ENCODE data around the gene RUSC1. TPM values are rescaled to one million over a fixed set of nuclear protein-coding genes. Genes with fewer than 3 reads are reported as not detected.

Gene RUSC1
- total RNA-seq, 3 donors from 2014 or later = 14.1 to 22.4 (median 14.4) TPM

DNA sequence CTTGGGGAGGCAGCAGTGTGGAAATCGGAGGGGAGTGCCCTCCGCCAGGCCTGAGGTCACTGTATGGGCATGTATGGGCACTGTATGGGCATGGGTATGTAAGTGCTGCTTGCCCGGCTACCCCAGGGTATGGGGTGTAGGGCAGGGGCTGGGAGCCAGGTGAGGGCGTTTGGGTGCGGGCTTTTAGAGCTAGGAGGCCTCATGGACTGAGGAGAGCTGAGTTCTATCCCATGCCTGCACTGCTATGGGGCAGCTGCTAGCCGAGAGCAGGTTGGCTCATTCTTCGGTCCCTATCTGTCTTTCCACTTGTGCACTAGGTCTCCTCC lies 24.8 kb upstream of the RUSC1 start:
- no peaks in the 10 kb centered on the region for H3K36me3 ChIP-seq
- no peak for DNase-seq (ENCODE audit: low spot score in 2 of 2)
- no peak for TF ChIP-seq POLR2AphosphoS5 (IDR thresholded peaks at IDR 0.05)
- H3K9me3 ChIP-seq = no peaks in the 10 kb centered on the region
- H3K4me1 ChIP-seq = no peaks in the 10 kb centered on the region
- intact Hi-C loops (cut with DNase I; ENCODE audit: low total_unique reads) = no loop called here
- peaks cover 0 to 26% of the 10 kb centered on the region in 2 donors for H3K27me3 ChIP-seq
- H3K27ac ChIP-seq = no peak overlapping the region
- no peak overlapping the region for H3K4me3 ChIP-seq

DNA sequence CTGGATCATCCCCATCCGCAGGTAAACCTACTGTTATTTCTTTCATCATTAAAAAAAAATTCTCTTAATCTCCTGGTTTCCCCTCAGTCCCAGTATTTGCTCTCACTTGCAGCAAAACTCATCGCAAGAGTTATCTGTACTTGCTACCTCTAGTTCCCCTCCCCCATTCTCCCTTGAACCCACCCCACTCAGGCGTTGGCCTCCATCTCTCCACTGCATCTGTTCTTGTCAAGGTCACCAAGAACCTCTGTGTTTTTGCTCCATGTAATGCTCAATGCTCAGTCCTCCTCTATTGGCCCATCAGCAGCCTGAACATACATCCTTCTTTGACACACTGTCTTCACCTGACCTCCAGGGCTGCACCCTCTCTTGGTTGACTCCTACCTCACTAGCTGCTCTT lies 24.0 kb upstream of the RUSC1 start:
- Histone ChIP-seq H3K4me3 (no peak overlapping the region), H3K4me1 (no peaks in the 10 kb centered on the region), H3K27ac (no peak overlapping the region), H3K9me3 (no peaks in the 10 kb centered on the region), H3K27me3 (peaks cover 0 to 26% of the 10 kb centered on the region in 2 donors), H3K36me3 (no peaks in the 10 kb centered on the region)
- TF ChIP-seq, protein P1, sequence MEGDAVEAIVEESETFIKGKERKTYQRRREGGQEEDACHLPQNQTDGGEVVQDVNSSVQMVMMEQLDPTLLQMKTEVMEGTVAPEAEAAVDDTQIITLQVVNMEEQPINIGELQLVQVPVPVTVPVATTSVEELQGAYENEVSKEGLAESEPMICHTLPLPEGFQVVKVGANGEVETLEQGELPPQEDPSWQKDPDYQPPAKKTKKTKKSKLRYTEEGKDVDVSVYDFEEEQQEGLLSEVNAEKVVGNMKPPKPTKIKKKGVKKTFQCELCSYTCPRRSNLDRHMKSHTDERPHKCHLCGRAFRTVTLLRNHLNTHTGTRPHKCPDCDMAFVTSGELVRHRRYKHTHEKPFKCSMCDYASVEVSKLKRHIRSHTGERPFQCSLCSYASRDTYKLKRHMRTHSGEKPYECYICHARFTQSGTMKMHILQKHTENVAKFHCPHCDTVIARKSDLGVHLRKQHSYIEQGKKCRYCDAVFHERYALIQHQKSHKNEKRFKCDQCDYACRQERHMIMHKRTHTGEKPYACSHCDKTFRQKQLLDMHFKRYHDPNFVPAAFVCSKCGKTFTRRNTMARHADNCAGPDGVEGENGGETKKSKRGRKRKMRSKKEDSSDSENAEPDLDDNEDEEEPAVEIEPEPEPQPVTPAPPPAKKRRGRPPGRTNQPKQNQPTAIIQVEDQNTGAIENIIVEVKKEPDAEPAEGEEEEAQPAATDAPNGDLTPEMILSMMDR (IDR thresholded peaks at IDR 0.05) = no peak
- TF ChIP-seq POLR2AphosphoS5 (IDR thresholded peaks at IDR 0.05) (no peak), POLR2A (IDR thresholded peaks at IDR 0.05) (no peak)
- no peak for DNase-seq (ENCODE audit: low spot score in 2 of 2)
- intact Hi-C loops (cut with DNase I; ENCODE audit: low total_unique reads) = no loop called here

DNA sequence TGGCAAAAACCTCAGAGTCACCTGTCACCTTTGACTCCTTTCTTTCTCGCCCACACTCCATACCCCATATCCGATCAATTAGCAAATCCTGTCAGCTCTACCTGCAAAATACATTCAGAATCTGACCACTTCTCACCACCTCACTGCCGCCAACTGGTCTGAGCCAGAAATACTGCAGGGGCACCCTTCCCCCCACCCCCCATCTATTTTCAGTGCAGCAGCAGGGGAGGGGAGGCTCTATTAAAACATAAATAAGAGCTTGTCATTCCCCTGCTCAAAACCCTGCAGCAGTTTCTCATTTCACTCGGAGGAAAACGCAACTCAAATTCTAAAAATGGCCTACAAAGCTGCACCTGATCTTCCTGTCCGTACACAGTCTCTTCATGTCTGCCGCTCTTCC lies 23.3 kb upstream of the RUSC1 start:
- Histone ChIP-seq H3K4me1 (no peaks in the 10 kb centered on the region), H3K36me3 (no peaks in the 10 kb centered on the region), H3K27me3 (peaks cover 0 to 26% of the 10 kb centered on the region in 2 donors), H3K4me3 (no peak overlapping the region), H3K9me3 (no peaks in the 10 kb centered on the region), H3K27ac (no peak overlapping the region)
- intact Hi-C loops (cut with DNase I; ENCODE audit: low total_unique reads) = no loop called here
- TF ChIP-seq, protein P1 (IDR thresholded peaks at IDR 0.05) = no peak
- TF ChIP-seq POLR2A (IDR thresholded peaks at IDR 0.05) = no peak
- no peak for TF ChIP-seq POLR2AphosphoS5 (IDR thresholded peaks at IDR 0.05)
- no peak for DNase-seq (ENCODE audit: low spot score in 2 of 2)

DNA sequence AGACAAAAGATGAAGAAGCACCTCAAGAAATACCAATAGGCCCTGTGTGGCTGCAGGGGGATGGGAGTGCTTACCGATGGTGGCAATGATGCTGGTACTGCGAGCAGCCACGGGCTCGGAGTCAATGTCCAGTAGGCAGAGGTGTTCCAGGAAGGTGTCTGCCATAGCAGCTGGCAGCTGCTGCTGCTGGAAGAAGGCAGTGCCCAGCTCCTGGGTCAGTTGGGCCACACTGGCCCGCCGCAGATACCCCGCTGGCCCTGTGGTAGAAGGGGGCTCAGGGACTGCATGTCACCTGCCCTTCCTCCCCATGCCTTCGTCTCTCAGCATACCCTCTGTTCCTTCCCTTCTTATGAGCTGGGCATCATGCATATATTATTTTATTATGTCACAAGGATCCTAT lies 20.7 kb upstream of the RUSC1 start:
- no peaks in the 10 kb centered on the region for H3K36me3 ChIP-seq
- TF ChIP-seq POLR2A (IDR thresholded peaks at IDR 0.05) = no peak
- TF ChIP-seq, protein P1 (IDR thresholded peaks at IDR 0.05) = no peak
- no peak for TF ChIP-seq POLR2AphosphoS5 (IDR thresholded peaks at IDR 0.05)
- peaks cover 0 to 16% of the 10 kb centered on the region in 2 donors for H3K27me3 ChIP-seq
- H3K9me3 ChIP-seq = no peaks in the 10 kb centered on the region
- H3K27ac ChIP-seq = no peak overlapping the region
- H3K4me3 ChIP-seq = no peak overlapping the region
- DNase-seq (ENCODE audit: low spot score in 2 of 2) = no peak
- intact Hi-C loops (cut with DNase I; ENCODE audit: low total_unique reads) = no loop called here
- no peaks in the 10 kb centered on the region for H3K4me1 ChIP-seq

DNA sequence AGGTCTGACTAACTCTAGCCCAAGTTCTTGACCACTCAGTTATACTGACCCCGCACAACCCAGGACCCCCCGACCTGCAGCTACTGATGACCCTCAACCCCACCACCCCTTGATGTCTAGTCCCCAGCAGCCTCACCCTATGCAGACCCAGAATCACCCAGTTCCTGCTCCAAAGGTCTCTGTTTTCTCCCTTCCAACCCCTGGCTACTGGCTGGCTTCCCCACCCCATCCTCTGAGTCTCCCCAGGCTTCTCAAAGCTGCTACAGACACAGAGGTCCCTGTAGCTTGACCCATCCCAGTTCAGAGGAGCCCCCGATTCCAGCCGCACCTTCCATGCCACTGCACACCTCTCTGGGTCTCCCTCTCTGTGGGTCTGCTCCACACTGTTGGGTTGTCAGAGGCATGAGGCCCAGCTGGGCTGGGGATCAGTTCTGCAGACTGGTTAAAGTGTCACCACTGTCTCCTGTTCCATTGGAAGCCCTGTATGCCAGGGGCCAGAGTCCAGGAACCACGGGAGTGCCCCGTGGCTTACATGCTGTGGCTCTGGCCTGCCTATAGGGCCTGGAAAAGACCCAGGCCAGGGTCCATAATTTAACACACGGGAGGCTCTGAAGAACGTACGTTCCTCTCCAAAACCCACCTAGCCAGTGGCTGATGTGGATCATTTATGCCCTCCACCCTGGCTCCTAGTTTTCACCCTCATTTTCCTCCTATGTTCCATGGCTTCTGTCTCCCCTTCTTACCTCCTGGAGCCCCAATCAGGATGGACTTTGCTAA lies 20.0 kb upstream of the RUSC1 start:
- peaks cover 0 to 9% of the 10 kb centered on the region in 2 donors for H3K27me3 ChIP-seq
- H3K27ac ChIP-seq = no peak overlapping the region
- no peak overlapping the region for H3K4me3 ChIP-seq
- no peaks in the 10 kb centered on the region for H3K36me3 ChIP-seq
- H3K4me1 ChIP-seq = no peaks in the 10 kb centered on the region
- no peak for DNase-seq (ENCODE audit: low spot score in 2 of 2)
- TF ChIP-seq POLR2AphosphoS5 (IDR thresholded peaks at IDR 0.05) (no peak), POLR2A (IDR thresholded peaks at IDR 0.05) (no peak)
- TF ChIP-seq, protein P1 (IDR thresholded peaks at IDR 0.05) = no peak
- intact Hi-C loops (cut with DNase I; ENCODE audit: low total_unique reads) = no loop called here
- H3K9me3 ChIP-seq = no peaks in the 10 kb centered on the region

Data from breast epithelium (tissue), 4 donors.